GM13977 (cell line): Measurements from ENCODE around the gene ZNF345.
A peak's percentile ranks its signal among the peaks of the same experiment; 100 is the strongest.

Experiments used
- DNase-seq: peaks from one replicate; pipeline ENCODE4 v3.0.0; 2012; ENCODE audit warnings: low spot score
- in situ Hi-C: fragments of 300-500 bp; cut with MboI; formaldehyde crosslinking; loops from one replicate; pipeline ENCODE4 v1.12.0; 2022; ENCODE audit warnings: low sequenced_read_pairs, low pct_unique_long_range_greater_than_20kb, mixed read lengths, inconsistent platforms; ENCODE audit not compliant: unreplicated experiment
- TF ChIP-seq, protein P1 (sequence below): IDR thresholded peaks from 2 replicates; pipeline ENCODE4 v1.5.1; 2012; ENCODE audit warnings: mild to moderate bottlenecking, control low read depth; ENCODE audit not compliant: insufficient read depth; ENCODE audit errors: extremely low read depth, missing control alignments

ZNF345 gene

DNA sequence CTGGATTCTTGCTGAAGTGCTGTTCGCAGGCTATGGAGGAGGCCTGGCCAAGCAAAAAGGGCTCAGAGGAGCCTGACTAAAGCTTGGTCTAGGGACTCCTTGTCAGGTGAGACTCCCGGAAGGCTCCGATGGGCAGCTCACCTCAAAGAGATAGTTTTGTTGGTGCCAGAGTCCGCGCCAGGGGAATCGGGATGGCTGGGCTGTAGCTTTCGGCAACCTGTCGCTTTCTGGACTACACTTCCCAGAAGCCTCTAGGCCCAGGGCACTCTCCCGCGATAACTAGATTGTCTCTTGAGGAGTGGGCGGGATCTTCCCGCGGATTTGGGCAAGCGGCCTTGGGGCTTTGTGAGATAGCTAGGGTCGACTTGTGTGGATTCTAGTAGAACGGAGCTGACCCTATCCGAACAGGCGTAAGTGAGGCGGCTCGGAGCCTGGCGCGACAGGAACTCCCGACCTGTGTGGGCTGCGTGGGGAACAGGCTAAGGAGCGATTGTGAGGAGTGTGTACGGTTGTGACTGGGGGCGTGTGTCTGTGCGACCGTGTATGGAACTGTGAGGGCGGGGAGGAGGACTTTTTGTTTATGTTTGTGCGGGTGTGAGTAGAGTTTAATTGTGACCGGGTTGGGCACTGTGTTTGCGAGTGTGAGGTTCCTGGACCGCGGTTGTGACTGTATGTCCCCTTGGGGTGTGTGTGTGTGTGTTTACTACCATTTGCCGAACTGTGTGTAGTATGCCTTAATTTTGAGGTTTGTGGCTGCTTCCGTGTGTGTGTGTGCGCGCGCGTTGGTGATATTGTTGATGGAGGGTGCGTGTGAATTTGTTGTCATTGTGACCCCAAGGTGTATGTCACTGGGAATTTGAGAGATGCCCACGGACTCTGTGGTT, at the start of gene ZNF345:
ZNF345 (plus strand) TSS at position 318 of the 884 bp plus-strand sequence. CDS start 25,955 bp downstream, outside the sequence.
- DNase-seq: peak; percentile 88
- in situ Hi-C loops: no loop called here
- TF ChIP-seq, protein P1, sequence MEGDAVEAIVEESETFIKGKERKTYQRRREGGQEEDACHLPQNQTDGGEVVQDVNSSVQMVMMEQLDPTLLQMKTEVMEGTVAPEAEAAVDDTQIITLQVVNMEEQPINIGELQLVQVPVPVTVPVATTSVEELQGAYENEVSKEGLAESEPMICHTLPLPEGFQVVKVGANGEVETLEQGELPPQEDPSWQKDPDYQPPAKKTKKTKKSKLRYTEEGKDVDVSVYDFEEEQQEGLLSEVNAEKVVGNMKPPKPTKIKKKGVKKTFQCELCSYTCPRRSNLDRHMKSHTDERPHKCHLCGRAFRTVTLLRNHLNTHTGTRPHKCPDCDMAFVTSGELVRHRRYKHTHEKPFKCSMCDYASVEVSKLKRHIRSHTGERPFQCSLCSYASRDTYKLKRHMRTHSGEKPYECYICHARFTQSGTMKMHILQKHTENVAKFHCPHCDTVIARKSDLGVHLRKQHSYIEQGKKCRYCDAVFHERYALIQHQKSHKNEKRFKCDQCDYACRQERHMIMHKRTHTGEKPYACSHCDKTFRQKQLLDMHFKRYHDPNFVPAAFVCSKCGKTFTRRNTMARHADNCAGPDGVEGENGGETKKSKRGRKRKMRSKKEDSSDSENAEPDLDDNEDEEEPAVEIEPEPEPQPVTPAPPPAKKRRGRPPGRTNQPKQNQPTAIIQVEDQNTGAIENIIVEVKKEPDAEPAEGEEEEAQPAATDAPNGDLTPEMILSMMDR: no peak

GRCh38 chr19:36805364-36805763, 45.3 kb upstream of the ZNF345 start:
- in situ Hi-C loops: no loop called here
- TF ChIP-seq, protein P1: no peak

DNA sequence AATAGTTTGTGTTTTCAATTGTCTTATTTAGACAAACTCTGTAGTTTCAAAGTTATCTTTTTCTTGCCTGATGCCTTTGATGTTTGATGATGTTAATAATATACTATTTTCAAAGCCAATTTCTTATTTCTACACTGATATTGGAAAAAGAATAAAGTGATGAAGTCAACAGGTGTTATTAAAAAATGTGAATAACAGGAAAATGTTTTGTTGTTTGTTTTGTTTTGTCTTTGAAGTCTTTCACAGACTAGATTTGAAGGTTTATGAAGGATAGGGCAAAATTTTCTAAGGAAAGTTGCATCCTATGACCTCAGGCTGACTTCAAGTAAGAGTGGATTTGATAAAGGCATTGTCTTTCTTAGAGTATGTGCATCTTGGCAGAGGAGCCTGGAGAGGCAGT, 43.6 kb upstream of the ZNF345 start:
- DNase-seq: no peak
- in situ Hi-C loops: no loop called here
- TF ChIP-seq, protein P1: no peak

More at GRCh38 chr19:36805364-36805763, 45.3 kb upstream of the ZNF345 start:
- DNase-seq: no peak

DNA sequence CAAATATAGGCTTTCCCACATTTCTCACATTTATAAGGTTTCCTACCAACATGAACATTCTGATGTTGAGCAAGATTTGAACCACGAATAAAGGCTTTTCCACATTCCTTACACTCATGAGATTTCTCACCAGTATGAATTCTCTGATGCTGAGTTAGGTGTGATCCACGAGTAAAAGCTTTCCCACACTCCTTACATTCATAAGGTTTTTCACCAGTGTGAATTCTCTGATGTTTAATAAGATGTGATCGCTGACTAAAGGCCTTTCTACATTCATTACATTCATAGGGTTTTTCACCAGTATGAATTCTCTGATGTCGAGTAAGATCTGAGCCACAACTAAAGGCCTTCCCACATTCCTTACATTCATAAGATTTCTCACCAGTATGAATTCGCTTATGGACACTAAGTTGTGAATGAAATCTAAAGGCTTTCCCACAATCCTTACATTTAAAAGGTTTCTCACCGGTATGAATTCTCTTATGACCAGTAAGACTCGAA, 31.5 kb upstream of the ZNF345 start:
- DNase-seq: no peak
- in situ Hi-C loops: no loop called here
- TF ChIP-seq, protein P1: no peak

GRCh38 chr19:36821758-36822157, 28.9 kb upstream of the ZNF345 start:
- DNase-seq: no peak
- in situ Hi-C loops: no loop called here
- TF ChIP-seq, protein P1: no peak

- DNase-seq: no peak
- TF ChIP-seq, protein P1: no peak
- in situ Hi-C loops: no loop called here
These were observed 17.2 kb upstream of the ZNF345 start for GRCh38 chr19:36833430-36833829.
